ENCODE measurements around the gene PIP4K2C.
A peak's percentile ranks its signal among the peaks of the same experiment; 100 is the strongest.
"Not testable (repeated sequence)": the region's sequence is repeated elsewhere in the genome, so short reads cannot be mapped to it uniquely, and the experiment has no call there.

PIP4K2C gene

DNA sequence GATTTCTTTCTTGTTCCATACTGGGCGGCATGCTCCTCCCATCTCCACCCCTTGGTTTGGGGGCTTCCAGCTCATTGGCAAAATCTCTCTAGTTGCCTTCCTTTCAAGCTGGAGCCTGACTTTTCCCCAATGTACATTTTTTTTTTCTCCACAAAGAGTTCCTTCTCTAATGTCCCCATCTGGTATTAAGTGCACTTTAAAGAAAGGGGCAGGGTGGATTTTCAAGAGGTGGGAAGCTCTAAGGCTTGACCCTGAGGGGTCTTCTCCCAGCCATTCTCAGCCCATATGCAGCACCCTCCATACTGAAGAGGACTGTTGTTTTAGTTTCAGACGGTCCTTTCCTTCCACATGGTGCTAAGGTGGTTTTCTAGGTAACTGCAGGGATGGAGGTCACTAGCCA lies 5.8 kb upstream of the PIP4K2C start:
- no peak for DNase-seq (ENCODE audit: low spot score)

DNA sequence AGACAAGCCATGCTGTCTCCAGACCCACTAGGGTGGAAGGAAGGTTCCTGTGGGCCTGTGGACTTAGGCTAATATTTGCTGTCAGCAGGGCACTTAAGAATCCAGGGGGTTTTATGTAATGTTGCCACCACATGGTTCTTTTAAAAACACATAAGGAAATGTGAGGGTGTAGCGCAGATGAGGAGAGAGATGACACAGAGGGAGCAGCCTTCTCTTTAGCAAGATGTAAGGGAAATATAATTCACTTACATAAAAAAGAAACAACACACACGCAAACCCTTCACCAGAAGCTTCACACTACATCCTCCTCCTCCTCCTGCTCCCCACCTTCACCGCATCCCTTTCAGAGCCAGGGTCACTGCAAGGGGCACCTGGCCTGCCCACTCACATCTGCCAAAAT lies 4.9 kb upstream of the PIP4K2C start:
- DNase-seq (ENCODE audit: low spot score) = no peak

DNA sequence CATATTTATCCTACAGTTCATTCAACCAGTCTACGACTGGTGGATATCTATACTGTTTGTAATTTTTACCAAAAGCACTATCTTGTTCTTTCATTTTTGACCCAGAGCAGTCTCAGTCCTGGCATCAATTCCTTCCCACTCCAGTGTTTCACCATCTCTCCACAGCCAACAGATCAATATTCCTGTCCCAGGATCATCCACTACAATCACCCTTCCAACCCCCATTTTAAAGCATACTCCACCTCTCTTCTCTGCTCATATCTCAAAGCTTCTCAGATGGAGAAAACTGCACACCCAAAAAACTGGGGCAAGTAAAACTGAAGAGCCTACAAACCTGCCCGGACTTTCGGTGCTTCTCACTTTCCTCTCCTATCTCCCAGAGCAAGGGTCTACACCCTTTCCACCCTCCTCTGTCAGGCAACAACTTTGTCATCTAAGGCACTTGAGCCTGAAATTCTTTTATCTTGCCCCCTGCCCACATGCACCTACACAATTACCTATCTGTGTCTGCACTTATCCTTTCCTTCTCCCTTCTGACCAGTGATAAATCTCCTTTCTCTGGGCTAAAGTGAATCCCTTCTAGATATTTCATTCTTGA lies 4.1 kb upstream of the PIP4K2C start:
- no peak for DNase-seq (ENCODE audit: low spot score)

DNA sequence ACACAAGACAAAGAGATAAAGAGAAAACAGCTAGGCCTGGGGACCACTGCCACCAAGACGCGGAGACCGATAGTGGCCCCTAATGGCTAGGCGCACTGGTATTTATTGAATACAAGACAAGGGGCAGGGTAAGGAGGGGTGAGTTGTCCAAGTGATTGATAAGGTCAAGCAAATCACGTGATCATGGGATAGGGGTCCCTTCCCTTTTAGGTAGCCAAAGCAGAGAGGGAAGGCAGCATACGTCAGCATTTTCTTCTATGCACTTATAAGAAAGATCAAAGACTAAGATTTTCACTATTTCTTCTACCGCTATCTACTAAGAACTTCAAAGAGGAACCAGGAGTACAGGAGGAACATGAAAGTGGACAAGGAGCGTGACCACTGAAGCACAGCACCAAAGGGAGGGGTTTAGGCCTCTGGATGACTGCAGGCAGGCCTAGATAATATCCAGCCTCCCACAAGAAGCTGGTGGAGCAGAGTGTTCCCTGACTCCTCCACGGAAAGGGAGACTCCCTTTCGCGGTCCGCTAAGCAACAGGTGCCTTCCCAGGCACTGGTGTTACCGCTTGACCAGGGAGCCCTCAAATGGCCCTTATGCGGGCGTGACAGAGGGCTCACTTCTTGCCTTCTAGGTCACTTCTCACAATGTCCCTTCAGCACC lies 1.9 kb upstream of the PIP4K2C start:
- not testable (repeated sequence) for DNase-seq (ENCODE audit: low spot score)

DNA sequence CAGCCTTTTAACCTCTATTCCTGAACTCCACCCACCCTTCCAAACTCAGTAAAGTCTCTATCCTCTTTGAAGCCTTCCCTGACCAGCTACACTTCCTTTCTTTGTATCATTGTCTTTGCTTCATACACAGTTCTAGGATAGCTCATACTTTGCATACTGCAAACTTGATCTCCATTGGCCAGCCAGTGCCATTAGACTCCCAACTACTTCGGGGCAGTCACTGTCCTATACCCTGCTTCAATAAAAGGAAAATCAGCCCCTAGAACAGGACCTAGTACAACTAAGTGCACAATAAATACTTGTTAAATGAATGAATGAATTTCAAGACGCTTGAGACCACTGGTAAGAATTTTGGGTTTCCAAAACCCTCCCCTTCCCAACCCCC lies 521 bp upstream of the PIP4K2C start:
- no peak for DNase-seq (ENCODE audit: low spot score)

DNA sequence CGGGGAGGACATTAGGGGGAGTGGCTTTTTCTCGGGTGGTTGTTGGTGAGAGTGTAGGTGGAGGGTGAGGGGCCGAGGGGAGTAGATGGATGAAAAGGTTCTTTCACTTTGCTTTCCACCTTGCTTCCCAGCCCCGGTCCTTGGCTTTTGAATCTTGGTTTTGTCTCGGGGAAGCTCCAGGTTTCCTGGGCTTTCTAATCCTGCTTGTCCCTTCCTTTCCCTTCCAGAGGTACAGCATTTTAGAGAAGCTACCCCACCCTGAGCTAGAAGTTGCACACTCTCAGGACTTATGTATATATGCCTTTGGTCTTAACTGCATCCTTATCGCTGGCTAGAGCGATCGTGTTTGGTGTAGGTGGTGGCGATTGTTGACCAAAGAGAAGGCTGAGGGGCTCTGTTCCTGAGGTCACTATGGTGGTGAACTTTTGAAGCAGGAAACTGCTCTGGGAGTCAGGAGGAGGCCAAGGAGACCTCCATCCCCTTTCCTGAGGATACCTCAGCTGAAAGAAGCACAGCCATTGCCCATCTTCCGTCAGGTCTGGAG lies 862 bp downstream of the PIP4K2C start:
- DNase-seq (ENCODE audit: low spot score) = no peak

DNA sequence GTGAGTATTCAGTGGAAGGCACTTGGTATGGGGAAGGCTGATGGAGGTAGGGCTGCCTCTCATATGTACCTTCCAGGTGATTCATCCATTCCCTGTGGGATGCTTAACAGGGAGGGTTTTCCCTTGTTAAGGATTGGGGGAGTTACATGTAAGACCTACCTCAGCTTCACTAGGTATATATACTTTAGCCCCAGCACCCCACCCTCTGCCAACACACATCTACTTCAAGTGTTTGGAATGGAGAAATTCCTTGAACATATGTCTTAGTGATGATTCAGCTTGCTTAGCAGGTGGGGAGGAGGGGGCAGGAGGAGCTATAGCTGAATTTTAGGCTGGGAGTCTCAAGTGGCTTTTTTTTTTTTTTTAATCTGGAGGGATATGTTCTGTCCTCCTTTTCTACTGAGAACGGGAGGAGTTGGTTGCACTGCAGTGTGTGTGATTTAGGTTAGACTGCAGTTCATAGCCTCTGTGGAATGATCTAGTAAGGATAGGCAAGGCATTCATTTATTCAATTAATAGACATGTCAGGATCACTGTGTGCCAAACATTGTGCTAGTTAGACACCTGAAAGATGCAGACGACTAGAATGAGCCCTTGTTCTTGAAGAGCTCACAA lies 1.7 kb downstream of the PIP4K2C start:
- no peak for DNase-seq (ENCODE audit: low spot score)

DNA sequence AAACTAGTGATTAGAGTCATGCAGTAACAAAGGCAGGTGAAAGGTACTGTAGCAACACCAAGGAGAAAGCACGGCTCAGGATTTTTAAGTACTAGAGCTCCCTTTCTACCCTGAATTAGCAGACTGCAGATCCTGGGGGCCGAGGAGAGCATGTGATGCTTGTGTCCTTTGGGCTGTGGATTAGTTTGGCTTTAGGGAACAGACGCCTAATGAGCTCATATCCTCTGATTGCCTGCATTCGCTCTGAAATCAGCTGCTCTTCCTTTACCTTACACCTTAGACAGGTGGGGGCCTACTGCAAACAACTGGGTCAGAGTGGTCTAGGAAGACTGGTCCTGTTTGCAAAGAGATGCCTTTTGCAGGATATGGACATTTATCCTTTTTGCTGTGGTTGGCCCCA lies 2.2 kb downstream of the PIP4K2C start:
- no peak for DNase-seq (ENCODE audit: low spot score)

DNA sequence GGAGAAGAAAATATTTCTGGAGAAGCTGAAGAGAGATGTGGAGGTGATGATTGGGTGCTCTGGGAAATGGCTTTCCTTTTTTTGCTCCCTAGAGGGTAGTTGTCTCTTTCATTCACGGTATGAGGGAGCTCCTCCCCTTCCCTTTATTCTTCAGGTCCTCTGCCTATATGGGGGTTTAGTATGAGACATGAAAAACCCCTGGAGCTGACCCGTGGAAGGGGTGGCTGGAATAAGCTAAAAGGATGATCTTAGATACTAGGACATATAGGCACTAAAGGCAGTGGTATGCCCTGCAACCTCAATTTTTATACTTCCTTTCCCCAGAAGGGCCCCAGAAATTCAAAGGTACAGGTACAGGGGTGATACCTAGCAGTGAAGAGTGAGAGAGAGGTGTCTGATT lies 9.4 kb downstream of the PIP4K2C start:
- DNase-seq (ENCODE audit: low spot score) = no peak

DNA sequence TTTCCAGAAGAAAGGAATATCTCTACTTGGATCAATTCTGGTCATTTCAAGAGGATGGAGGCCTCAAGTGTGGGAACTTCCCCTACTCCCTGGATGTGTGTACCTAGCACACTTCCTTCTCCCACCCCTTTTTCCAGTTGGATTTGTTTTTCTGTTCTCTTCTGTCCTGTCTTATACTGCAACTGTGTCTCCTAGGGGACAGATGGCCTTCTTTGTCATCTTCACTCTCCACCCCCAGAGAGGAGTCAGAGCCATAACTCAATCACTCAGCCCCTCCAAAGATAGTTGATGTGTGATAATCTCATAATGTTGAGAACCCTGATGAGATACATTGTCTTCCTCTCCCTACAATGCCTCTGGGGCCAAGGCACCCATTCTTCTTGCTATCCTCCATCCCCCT lies 11.6 kb downstream of the PIP4K2C start:
- DNase-seq (ENCODE audit: low spot score) = no peak

DNA sequence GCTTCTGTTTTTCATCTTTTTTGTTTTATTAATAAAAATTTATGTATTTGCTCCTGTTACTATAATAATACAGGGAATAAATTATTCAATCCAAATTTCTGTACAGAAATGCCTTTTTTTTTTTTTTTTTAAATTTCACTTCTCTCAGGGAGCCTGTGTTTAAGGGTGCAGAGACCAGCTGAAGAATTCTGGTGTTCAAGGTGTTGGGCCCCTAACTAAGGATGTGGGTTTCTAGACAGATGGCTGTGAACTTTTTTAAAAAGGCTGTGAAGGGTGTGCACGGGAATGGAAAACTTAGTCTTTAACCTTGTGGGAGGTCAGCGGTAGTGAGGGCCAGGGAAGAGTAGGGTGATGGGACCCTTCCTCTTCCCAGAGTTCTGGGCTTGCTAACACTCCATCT lies 12.3 kb downstream of the PIP4K2C start:
- DNase-seq (ENCODE audit: low spot score) = no peak

DNA sequence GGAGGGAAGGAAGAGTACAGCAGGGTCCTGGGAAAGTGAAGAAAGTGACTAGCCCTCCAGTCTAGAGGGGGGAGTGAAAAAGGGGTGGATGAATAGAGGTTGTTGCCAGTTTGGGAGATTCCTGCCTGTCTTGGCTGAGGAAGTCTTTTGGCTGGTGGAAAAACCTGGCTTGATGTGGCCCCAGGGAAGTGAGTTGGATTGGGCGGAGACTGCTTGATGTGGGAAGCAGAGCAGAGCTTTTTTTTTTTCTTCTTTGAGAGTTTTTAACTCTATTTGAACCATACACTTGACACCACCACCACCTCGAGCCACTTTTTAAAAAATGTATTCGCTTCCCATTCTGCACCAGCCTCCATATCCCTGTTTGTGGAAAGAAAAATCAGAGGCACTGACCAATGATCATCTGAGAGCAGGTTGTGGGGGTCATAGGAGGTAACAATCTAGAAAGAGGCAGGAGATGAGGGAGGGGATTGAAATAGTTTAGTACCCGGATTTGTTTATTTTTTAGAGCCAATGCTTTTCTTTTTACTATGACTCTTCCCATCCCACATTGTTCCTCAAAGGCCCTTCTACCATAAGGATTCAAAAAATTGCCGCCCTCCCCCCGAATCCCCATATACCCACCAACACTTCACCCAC lies 12.9 kb downstream of the PIP4K2C start:
- DNase-seq (ENCODE audit: low spot score) = no peak

DNA sequence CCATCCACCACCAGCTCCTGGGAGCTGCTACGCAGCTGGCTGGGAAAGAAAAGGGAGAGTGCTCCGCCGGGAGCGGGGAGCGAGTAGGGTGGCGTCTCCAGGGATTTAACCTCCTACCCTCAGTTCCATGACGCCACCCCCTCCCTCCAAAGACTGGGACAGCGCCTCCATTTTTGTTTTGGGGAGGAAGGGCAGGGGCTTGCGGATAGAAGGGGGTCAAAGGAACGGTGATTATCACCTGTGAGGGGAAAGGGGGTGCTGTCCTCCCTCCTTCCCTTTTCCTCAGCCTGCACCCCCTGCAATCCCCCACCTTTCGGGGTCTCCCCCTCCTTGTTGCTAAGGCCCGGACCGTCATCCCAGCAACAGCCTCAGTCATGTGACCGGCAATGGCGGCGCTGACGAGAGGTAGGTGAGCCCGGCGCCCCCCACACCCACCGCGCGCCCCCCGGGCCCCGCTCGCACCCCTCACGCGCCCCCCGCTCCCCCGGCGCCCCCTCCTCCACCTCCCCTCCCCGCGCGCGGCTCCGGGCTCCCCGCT lies 13.5 kb downstream of the PIP4K2C start, which contains the start of gene DTX3:
TSS of gene DTX3 (plus strand) at position 371 of the 538 bp plus-strand sequence. CDS start 1,694 bp downstream, outside the sequence.
- peak; percentile 25 for DNase-seq (ENCODE audit: low spot score)

DNA sequence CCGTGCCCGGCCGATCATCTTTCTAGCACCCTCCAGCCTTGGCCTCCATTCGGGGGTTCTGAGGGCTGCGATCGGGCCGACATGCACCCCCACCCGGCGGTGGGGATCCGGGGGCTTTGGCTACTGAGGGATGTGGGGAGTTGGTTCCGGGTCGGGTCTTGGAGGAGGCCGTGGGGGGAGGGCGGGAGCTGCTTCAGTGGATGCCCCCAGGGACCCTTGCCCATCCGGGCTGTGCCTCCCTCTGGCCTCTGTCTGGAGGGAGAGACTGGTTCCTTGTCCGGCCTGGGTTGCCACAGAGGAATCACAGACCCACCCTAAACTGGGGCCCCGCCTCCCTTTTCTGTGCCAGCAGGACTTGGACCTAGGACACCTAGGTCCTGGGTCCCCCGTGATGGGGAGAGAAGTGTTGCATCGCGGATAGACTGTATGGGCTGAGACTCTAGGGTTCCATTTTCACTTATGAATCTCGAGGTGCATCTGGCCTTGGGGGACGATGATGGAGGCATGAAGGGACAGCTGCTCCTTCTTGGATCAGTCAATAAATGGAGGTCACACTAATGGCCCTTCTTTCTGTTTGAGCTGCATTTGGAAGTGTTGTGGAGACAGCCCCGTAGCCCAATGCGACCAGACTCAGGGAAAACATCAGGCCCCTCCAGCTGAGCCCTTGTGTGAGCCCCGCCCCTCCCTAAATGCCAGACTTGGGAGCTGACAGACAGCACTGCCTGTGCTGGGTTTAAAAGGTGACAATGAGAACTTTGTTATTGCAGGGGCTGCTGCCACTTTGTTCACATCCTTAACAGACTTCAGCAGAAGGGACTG lies 14.2 kb downstream of the PIP4K2C start:
- no peak for DNase-seq (ENCODE audit: low spot score)

DNA sequence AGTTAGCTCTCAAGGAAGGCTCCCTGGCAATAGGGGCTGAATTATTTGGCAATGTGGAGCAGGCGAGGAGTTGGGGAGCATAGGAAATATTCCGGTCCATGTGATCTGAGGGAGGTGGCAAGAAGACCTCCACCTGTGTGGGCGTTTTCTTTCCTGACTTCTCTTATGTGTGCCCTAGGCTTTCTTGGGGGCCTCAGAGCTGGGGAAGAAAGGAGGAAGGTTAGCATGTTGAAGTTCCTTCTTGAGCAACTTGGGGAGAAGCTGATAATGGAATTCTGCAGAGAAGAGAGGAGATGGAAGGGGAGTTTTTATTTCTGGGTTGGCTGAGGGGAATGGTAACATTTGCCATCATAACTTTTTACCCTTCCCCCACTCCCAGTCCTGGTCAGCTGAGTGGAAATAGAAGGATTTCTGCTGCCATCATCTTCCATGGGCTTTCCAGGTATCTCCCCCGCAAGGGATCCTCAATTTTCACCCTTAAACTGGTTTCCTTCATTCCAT lies 14.9 kb downstream of the PIP4K2C start:
- no peak for DNase-seq (ENCODE audit: low spot score)

DNA sequence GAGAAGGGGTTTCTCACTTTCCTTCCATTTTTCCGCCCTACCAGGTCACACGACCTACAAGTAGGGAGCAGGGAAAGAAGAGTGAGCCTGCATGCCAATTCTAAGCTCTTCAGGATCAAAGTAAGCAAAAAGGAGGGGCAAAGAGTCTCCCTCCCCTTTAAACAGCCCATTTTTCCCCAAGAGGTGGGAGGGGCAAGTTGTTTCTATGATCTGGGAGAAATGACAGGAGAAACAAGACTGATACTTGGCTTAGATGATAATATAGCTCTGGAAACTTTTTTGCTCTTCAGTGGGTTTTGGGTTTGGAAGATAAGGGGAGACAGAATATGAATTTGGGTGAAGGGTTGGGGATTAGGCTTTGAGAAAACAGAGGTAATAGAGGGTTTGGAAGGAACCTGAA lies 15.4 kb downstream of the PIP4K2C start:
- no peak for DNase-seq (ENCODE audit: low spot score)

DNA sequence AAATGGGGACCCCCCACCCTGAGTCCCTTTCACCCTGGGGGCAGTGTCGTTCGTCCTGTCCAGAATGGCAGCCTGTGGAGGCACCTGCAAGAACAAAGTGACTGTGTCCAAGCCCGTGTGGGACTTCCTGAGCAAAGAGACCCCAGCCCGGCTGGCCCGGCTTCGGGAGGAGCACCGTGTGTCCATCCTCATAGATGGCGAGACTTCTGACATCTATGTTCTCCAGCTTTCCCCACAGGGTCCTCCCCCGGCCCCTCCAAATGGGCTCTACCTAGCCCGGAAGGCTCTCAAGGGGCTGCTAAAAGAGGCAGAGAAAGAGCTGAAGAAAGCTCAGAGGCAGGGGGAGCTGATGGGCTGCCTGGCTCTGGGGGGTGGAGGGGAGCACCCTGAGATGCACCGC lies 15.8 kb downstream of the PIP4K2C start:
- DNase-seq (ENCODE audit: low spot score) = no peak

DNA sequence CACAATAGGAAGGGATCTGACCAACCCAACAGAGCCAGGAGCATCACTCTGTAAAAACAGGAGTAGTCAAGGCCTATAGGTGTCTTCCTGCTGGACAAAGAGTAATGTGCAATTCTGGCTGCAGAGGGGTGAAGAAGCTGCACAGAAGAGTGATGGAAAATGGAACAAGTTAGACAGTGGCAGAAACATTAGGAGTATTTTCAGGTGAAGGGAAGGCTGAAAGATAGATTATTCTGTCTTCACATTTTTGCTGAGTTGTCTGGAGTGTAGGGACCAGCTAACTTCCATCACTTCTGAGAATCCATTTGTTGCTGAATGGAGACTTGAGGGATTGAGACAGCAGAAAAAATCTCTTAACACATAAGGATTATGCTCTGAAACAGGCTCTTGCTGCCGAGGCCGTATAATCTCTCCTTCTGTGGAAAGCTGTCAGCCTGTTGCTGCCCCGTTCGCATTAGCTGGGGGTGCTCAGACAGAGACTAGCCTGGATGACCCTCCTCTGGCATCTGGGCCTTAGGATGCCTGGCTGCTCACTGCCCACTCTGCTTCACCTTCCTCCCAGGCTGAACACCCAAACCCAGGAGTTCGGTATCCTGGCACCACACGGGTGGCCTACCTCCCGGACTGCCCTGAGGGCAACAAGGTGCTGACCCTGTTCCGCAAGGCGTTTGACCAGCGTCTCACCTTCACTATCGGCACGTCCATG lies 17.1 kb downstream of the PIP4K2C start:
- no peak for DNase-seq (ENCODE audit: low spot score)

DNA sequence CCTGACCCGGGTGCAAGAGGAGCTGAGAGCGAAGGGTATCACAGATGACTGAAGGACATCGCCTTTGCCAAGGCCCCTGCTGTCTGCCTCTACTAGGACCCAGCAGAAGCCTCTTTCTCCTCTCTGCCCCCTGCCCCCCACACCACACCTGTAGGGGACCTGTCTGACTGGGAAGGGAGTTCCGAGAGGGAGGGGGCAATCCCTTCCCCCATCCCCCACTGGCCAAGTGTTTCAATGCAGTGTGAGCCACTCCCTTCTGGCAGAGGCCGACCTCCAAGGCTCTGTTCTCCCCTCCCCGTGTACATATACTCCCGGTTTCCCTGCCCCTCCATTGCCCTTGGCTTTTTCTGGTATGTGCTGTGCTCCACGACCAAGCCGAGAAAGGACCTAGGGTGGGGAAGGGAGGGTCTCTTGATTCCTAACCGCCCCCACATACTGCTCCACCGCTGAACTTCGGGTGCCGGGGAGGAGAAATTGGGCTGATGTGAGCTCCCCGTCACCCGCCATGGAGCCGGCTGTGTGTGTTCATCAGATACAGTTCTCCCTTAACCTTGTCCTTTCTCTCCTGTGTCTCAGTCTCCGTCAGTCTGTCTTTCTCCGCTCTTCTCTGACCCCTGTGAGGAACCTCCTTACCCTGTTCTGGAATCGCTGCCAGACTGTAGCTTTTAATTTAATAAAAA lies 18.2 kb downstream of the PIP4K2C start:
- DNase-seq (ENCODE audit: low spot score) = no peak

Measured in CD4-positive, alpha-beta T cell treated with Interleukin-6 at 100 ng/mL for 8 hours (primary cell).